Lower leg skin (tissue), 3 donors: ENCODE results near the gene SGSH.

Experiments
- CTCF ChIP-seq, 3 donors: fragments of 450-650 bp; IDR thresholded peaks; one replicate each; pipeline ENCODE4 v1.5.1; 2016; ENCODE audit warnings: antibody characterized with exemption in 3 of 3, mild to moderate bottlenecking in 3 of 3, moderate library complexity in 2 of 3
- POLR2A ChIP-seq, 2 donors: fragments of 450-650 bp; IDR thresholded peaks; one replicate each; pipeline ENCODE4 v1.6.1; 2016 to 2017; ENCODE audit warnings: antibody characterized with exemption in 2 of 2, mild to moderate bottlenecking in 1 of 2, moderate library complexity in 1 of 2

GRCh38 chr17:80203471-80203963 lies 16.6 kb downstream of the SGSH start:
- TF ChIP-seq CTCF (IDR thresholded peaks at IDR 0.05) = no peak
- no peak for TF ChIP-seq POLR2A (IDR thresholded peaks at IDR 0.05)
